Heart left ventricle (tissue), 16 donors: ENCODE results near the gene TGFBR3. TPM values are rescaled to one million over a fixed set of nuclear protein-coding genes. Genes with fewer than 3 reads are reported as not detected.

Source experiments
- ATAC-seq, 4 donors: fragments of 200-7000 bp; cut with Tn5 transposase; one replicate each; pipeline ENCODE4 v1.9.1; 2020 to 2022; ENCODE audit warnings: moderate library complexity in 4 of 4, mild to moderate bottlenecking in 3 of 4, moderate number of reproducible peaks in 1 of 4
- DNase-seq, 5 donors: peaks; one replicate each; pipeline ENCODE4 v3.0.0-alpha.2; 2020
- H3K27ac ChIP-seq, 12 donors: fragments of 200-600 bp; sonication (generic) in 4 of 12; one replicate each; pipeline versions ENCODE4 v1.5.0 to v1.8.0; 2016 to 2022; ENCODE audit warnings: mild to moderate bottlenecking in 2 of 12
- H3K27me3 ChIP-seq, 9 donors: fragments of 200-600 bp; sonication (generic) in 2 of 9; one replicate each; pipeline versions ENCODE4 v1.5.1 to v1.8.0; 2016 to 2022; ENCODE audit warnings: mild to moderate bottlenecking in 3 of 9
- H3K36me3 ChIP-seq, 9 donors: fragments of 200-600 bp; sonication (generic) in 2 of 9; one replicate each; pipeline versions ENCODE4 v1.5.0 to v1.8.0; 2018 to 2022; ENCODE audit warnings: mild to moderate bottlenecking in 2 of 9
- H3K4me1 ChIP-seq, 12 donors: fragments of 200-600 bp; sonication (generic) in 4 of 12; one replicate each; pipeline versions ENCODE4 v1.5.0 to v1.8.0; 2016 to 2022; ENCODE audit warnings: mild to moderate bottlenecking in 3 of 12
- H3K4me3 ChIP-seq, 12 donors: fragments of 200-600 bp; sonication (generic) in 4 of 12; one replicate each; pipeline versions ENCODE4 v1.5.0 to v1.8.0; 2017 to 2022; ENCODE audit warnings: mild to moderate bottlenecking in 9 of 12, moderate library complexity in 4 of 12
- H3K9me3 ChIP-seq, 12 donors: fragments of 200-600 bp; sonication (generic) in 4 of 12; one replicate each; pipeline versions ENCODE4 v1.5.0 to v1.8.0; 2016 to 2022; ENCODE audit warnings: mild to moderate bottlenecking in 1 of 12
- CTCF ChIP-seq, 12 donors: fragments of 200-600 bp; sonication (generic) in 4 of 12; IDR thresholded peaks; one replicate each; pipeline versions ENCODE4 v1.5.0 to v1.8.0; 2018 to 2022; ENCODE audit warnings: antibody characterized with exemption in 12 of 12, mild to moderate bottlenecking in 5 of 12
- POLR2A ChIP-seq, 2 donors: fragments of 450-650 bp; IDR thresholded peaks; one replicate each; pipeline ENCODE4 v1.6.1; 2017; ENCODE audit warnings: antibody characterized with exemption in 2 of 2, mild to moderate bottlenecking in 2 of 2, moderate library complexity in 2 of 2
- WGBS, 4 donors: extraction: QIAGEN DNeasy Blood & Tissue Kit in 2 of 4; methylation state at CpG; one replicate each; pipeline versions ENCODE4 v1.1.5 to v1.1.7; 2013 to 2018; 5-methylcytosine and 5-hydroxymethylcytosine counted together
- intact Hi-C, 10 donors: fragments of 100-400 bp; cut with DNase I; formaldehyde crosslinking; loops; one replicate each; pipeline versions ENCODE4 v1.11.1 to v1.14.2; 2022
- polyA plus RNA-seq, 2 donors: library from polyadenylated mRNA; stranded (reverse); fragments of 200-250 nt; gene quantifications; one replicate each; pipeline ENCODE4 v1.2.3, GENCODE V29; 2013
- total RNA-seq, 9 donors: library from RNA; depleted of rRNA in 2 of 9; stranded (reverse); fragments of >200 nt in 2 of 9; fragmentation: NEBNext Ultra II Directional in 3 of 9; extraction: Animal tissue kit (Norgen Biotek cat#: 25700) in 3 of 9; gene quantifications; one replicate each; pipeline versions ENCODE4 v1.1.0 to v1.2.4, GENCODE V29; 2016 to 2023
- donor health status: ischemic (EF 13 %, LVEDD 7.1; RV severe dilation, severe dysfunction).
- donor health status: healthy with polysubstance abuse.
- donor health status: DM: no; HTN: yes; CAD: no.
- donor health status: DM: no; HTN: no; CAD: no.
- donor health status: ischemic (EF 25% LVEDD 6.9; RV normal size, moderate dysfunction).
- donor health status: ischemic (EF 25% LVEDD 5.7; RV mildly dilated, moderate dysfunction).
- donor health status: healthy.
- donor health status: DM: yes; HTN: yes; CAD: no.
- donor health status: ischemic (EF 35%, LVEDD 5.7; RV mildly dilated, moderate dysfunction).
- donor health status: nonischemic (EF 11% LVEDD 7.7; RV severe dilation, severe dysfunction).
- donor health status: DM: yes; HTN: yes; CAD: no.
- donor health status: PGD.
- donor health status: ischemic (EF 29% LVEDD 5.4; RV normal size, mild dysfunction).
- donor health status: nonischemic (EF 23%, LVEDD 6.1; RV moderate dilation, normal function).

Gene TGFBR3
- total and polyA plus RNA-seq, 11 donors: 6.9 to 51.8 (median 22.7) TPM

DNA sequence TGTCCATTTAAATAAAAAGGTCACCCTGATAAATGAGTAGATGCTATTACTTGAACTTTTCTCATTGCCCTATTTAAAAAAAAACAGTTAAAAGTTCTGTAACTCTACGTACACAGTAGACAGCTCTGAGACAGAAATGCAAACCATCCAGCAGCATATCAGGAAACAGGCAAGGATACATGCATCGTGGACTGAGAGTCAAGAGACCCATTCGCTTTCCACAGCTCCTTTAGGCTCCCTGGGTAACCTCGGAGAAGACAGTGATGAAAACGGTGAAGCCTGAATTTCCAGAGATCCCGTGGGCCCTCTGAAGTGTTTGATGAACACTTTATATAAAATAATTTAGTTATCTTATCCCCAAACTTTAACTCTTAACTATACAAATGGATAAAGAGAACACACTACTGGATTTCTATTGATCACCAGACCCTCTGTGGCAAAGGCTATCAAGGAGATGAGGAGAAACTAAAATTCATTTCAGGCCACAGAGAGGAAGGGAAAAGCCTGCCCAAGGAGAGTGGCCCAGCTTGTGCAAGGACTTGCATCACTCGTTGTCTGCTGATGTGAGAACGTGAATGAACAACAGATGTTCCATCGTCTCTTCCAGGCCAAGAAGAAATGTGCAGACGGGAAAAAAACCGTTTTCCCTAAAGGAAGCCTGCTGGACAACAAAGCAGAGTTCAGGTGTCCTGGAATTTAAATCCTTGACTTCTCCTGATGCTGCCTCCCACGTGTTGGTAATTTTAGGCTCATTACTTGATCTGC lies 131.0 kb downstream of the TGFBR3 start:
- TF ChIP-seq CTCF (IDR thresholded peaks at IDR 0.05): no peak
- TF ChIP-seq POLR2A (IDR thresholded peaks at IDR 0.05): no peak
- peaks cover 0 to 58% (median 27%) of the 10 kb centered on the region in 12 donors for H3K4me1 ChIP-seq
- H3K27ac ChIP-seq: peak overlapping the region in 10 of 12 donors; percentile 31 to 73 (median 58)
- H3K4me3 ChIP-seq: no peak overlapping the region
- DNase-seq (peak in 3 of 5 donors; percentile 40 to 57 (median 51)), ATAC-seq (peak; percentile 33 to 77 (median 62))
- 61 to 70% (median 64%) methylated on average over 12 of the region's 12 CpGs for WGBS, 4 donors
- H3K9me3 ChIP-seq: no peaks in the 10 kb centered on the region
- intact Hi-C loops: loop anchor here in 2 of 10 donors (5.0 kb wide), 3 partner anchors 43 to 132 kb away; partner anchors contain the start of gene TGFBR3 (in 1 of the 2)
- H3K27me3 ChIP-seq: no peaks in the 10 kb centered on the region
- H3K36me3 ChIP-seq: peaks cover 0 to 12% (median 0%) of the 10 kb centered on the region in 9 donors

DNA sequence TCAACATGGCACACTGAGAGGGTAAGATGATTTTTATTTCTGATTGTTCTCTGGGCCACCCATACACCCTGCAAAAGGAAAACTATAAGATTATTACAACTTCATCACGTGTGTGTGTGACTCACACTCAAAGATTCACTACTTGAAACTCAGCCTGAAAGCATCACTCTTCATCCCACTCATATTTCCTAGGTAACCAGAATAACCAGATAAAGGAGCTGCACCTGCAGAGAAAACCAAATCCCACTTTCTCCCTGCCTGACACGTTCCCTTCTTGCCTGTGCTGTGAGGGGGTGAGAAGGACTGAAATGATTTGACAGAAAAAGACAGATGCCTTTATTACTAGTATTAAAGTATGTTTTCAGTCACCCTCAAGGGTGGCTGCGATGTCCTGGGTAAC lies 131.6 kb downstream of the TGFBR3 start:
- H3K27ac ChIP-seq: peak overlapping the region in 10 of 12 donors; percentile 18 to 73 (median 58)

DNA sequence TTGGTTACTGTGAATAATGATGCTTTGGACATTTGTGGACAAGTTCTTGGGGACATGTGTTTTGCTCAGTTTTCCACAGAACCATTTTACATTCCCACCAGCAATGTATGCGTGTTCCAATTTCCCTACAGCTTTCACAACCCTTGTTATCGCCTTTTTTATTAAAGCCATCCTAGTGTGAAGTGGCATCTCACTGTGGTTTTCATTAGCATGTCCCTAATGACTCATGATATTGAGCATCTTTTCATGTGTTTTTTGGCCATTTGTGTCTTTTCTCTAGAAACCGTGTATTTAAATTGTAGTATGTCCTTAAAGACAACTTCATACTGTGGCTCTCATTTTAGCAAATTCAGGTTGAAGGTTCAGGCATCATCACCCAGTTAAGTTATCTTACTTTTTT lies 132.1 kb downstream of the TGFBR3 start:
- Histone ChIP-seq H3K4me3 (no peak overlapping the region), H3K36me3 (peaks cover 0 to 12% (median 0%) of the 10 kb centered on the region in 9 donors), H3K4me1 (peaks cover 0 to 66% (median 30%) of the 10 kb centered on the region in 12 donors), H3K27ac (peak overlapping the region in 4 of 12 donors; percentile 14 to 73 (median 64)), H3K9me3 (no peaks in the 10 kb centered on the region), H3K27me3 (no peaks in the 10 kb centered on the region)
- TF ChIP-seq CTCF (IDR thresholded peaks at IDR 0.05) (no peak), POLR2A (IDR thresholded peaks at IDR 0.05) (no peak)
- 60 to 95% (median 93%) methylated on average over 3 of the region's 3 CpGs for WGBS, 4 donors
- intact Hi-C loops: loop anchor here in 2 of 10 donors (5.0 kb wide), 3 partner anchors 42 to 133 kb away; partner anchors contain the start of gene TGFBR3 (in 1 of the 2)
- DNase-seq: no peak
- no peak for ATAC-seq

More for the DNA sequence above, 131.6 kb downstream of the TGFBR3 start:
- intact Hi-C loops: loop anchor here in 2 of 10 donors (5.0 kb wide), 3 partner anchors 42 to 133 kb away; partner anchors contain the start of gene TGFBR3 (in 1 of the 2)
- H3K36me3 ChIP-seq: peaks cover 0 to 12% (median 0%) of the 10 kb centered on the region in 9 donors
- DNase-seq: no peak
- H3K27me3 ChIP-seq: no peaks in the 10 kb centered on the region
- ATAC-seq: no peak
- 79 to 84% (median 82%) methylated on average over 3 of the region's 3 CpGs for WGBS, 4 donors
- no peaks in the 10 kb centered on the region for H3K9me3 ChIP-seq
- no peak for TF ChIP-seq POLR2A (IDR thresholded peaks at IDR 0.05)
- no peak for TF ChIP-seq CTCF (IDR thresholded peaks at IDR 0.05)
- H3K4me3 ChIP-seq: no peak overlapping the region
- peaks cover 0 to 64% (median 31%) of the 10 kb centered on the region in 12 donors for H3K4me1 ChIP-seq

- ATAC-seq: no peak
- H3K27ac ChIP-seq: peak overlapping the region in 6 of 12 donors; percentile 48 to 73 (median 62)
- H3K4me1 ChIP-seq: peaks cover 0 to 61% (median 32%) of the 10 kb centered on the region in 12 donors
- no peaks in the 10 kb centered on the region for H3K9me3 ChIP-seq
- TF ChIP-seq CTCF (IDR thresholded peaks at IDR 0.05) (no peak), POLR2A (IDR thresholded peaks at IDR 0.05) (no peak)
- H3K36me3 ChIP-seq: peaks cover 0 to 5% (median 0%) of the 10 kb centered on the region in 9 donors
- DNase-seq: no peak
- no peak overlapping the region for H3K4me3 ChIP-seq
- WGBS, 4 donors: 78 to 90% (median 84%) methylated on average over 2 of the region's 2 CpGs
- intact Hi-C loops: loop anchor here in 2 of 10 donors (5.0 kb wide), 3 partner anchors 40 to 135 kb away; partner anchors contain the start of gene TGFBR3 (in 1 of the 2)
- H3K27me3 ChIP-seq: no peaks in the 10 kb centered on the region
These were observed 133.6 kb downstream of the TGFBR3 start for GRCh38 chr1:91752324-91752723.
